Measurements from ENCODE around the gene SUGP2.

GRCh38 chr19:19033176-19033425 lies 216 bp downstream of the SUGP2 start:
- TF ChIP-seq RAD21 (IDR thresholded peaks at IDR 0.05; ENCODE audit: low read depth) = no peak
- no peak for TF ChIP-seq FOXM1 (IDR thresholded peaks at IDR 0.05; ENCODE audit: borderline replicate concordance, low read depth)
- no peak for TF ChIP-seq MAX (IDR thresholded peaks at IDR 0.05)
- no peak for TF ChIP-seq TAF1 (IDR thresholded peaks at IDR 0.05; ENCODE audit: low read depth)
- TF ChIP-seq USF1 (IDR thresholded peaks at IDR 0.05) = no peak
- no peak for TF ChIP-seq CEBPB (IDR thresholded peaks at IDR 0.05)
- TF ChIP-seq CREB1 (IDR thresholded peaks at IDR 0.05; ENCODE audit: low read depth) = no peak
- no peak for TF ChIP-seq REST (IDR thresholded peaks at IDR 0.05; ENCODE audit: low read depth)
- TF ChIP-seq NFIC (IDR thresholded peaks at IDR 0.05) = no peak
- TF ChIP-seq EGR1 (IDR thresholded peaks at IDR 0.05) = no peak

All from Ishikawa (cell line).